GM18508 (cell line): ENCODE measurements around the gene PHC2.

ENCODE experiments used
- ATAC-seq: cut with Tn5 transposase; IDR thresholded peaks from one replicate; pipeline ENCODE4 v1.9.1; 2021; ENCODE audit warnings: moderate number of reproducible peaks; ENCODE audit not compliant: insufficient read depth, unreplicated experiment

Gene PHC2

GRCh38 chr1:33358114-33358794 is 72.6 kb downstream of the PHC2 start:
- no peak for ATAC-seq

- ATAC-seq, result no peak
These were observed 73.8 kb downstream of the PHC2 start for GRCh38 chr1:33357099-33357498.

GRCh38 chr1:33354707-33355316 is 76.1 kb downstream of the PHC2 start:
- ATAC-seq, result no peak

GRCh38 chr1:33353531-33353930 is 77.4 kb downstream of the PHC2 start:
- ATAC-seq, result no peak

GRCh38 chr1:33351281-33351660 is 79.6 kb downstream of the PHC2 start:
- ATAC-seq, result no peak

GRCh38 chr1:33350611-33351280 is 80.1 kb downstream of the PHC2 start:
- no peak for ATAC-seq

GRCh38 chr1:33349778-33350610 is 80.9 kb downstream of the PHC2 start:
- ATAC-seq, result no peak

- ATAC-seq, result no peak
These were observed 81.7 kb downstream of the PHC2 start for GRCh38 chr1:33349081-33349759.

GRCh38 chr1:33348676-33349080 is 82.2 kb downstream of the PHC2 start:
- no peak for ATAC-seq

GRCh38 chr1:33348194-33348593 is 82.7 kb downstream of the PHC2 start:
- no peak for ATAC-seq

- ATAC-seq, result no peak
These were observed 83.3 kb downstream of the PHC2 start for GRCh38 chr1:33347650-33347992.

GRCh38 chr1:33346927-33347649 is 83.8 kb downstream of the PHC2 start:
- no peak for ATAC-seq

- ATAC-seq, result no peak
These were observed 84.4 kb downstream of the PHC2 start for GRCh38 chr1:33346533-33346926.

GRCh38 chr1:33344896-33345560 is 85.9 kb downstream of the PHC2 start:
- ATAC-seq, result no peak

- no peak for ATAC-seq
These were observed 87.4 kb downstream of the PHC2 start for GRCh38 chr1:33343539-33343938.

GRCh38 chr1:33342041-33342723 is 88.7 kb downstream of the PHC2 start:
- ATAC-seq, result no peak

- ATAC-seq, result no peak
These were observed 89.7 kb downstream of the PHC2 start for GRCh38 chr1:33341190-33341589.

- ATAC-seq, result no peak
These were observed 91.5 kb downstream of the PHC2 start for GRCh38 chr1:33339413-33339812.
